GM18520 (cell line): ENCODE data around the gene LRP3.
A peak's percentile ranks its signal among the peaks of the same experiment; 100 is the strongest.
"Not testable (repeated sequence)": the region's sequence is repeated elsewhere in the genome, so short reads cannot be mapped to it uniquely, and the experiment has no call there.

Source experiments
- ATAC-seq: cut with Tn5 transposase; IDR thresholded peaks from one replicate; pipeline ENCODE4 v1.9.1; 2021; ENCODE audit not compliant: unreplicated experiment

LRP3 gene

GRCh38 chr19:33175886-33176669, 18.1 kb upstream of the LRP3 start:
- ATAC-seq: no peak

- peak; percentile 70 for ATAC-seq
Measured at GRCh38 chr19:33176670-33177416, 17.3 kb upstream of the LRP3 start.

- ATAC-seq: no peak
Measured at GRCh38 chr19:33177417-33177979, 16.6 kb upstream of the LRP3 start.

- no peak for ATAC-seq
Measured at GRCh38 chr19:33186431-33187182, 7.5 kb upstream of the LRP3 start.

GRCh38 chr19:33187183-33187540, 7.0 kb upstream of the LRP3 start:
- no peak for ATAC-seq

- ATAC-seq: no peak
Measured at GRCh38 chr19:33189453-33189852, 4.7 kb upstream of the LRP3 start.

- ATAC-seq: not testable (repeated sequence)
Measured at GRCh38 chr19:33191092-33191491, 3.0 kb upstream of the LRP3 start.

- ATAC-seq: no peak
Measured at GRCh38 chr19:33191501-33191900, 2.6 kb upstream of the LRP3 start.

- no peak for ATAC-seq
Measured at GRCh38 chr19:33192010-33192409, 2.1 kb upstream of the LRP3 start.

GRCh38 chr19:33193269-33193864, 763 bp upstream of the LRP3 start:
- ATAC-seq: no peak

GRCh38 chr19:33194532-33194885, 379 bp downstream of the LRP3 start:
- ATAC-seq: no peak

GRCh38 chr19:33194886-33195644, 935 bp downstream of the LRP3 start:
- ATAC-seq: no peak

GRCh38 chr19:33195645-33196347, 1.7 kb downstream of the LRP3 start:
- ATAC-seq: no peak

- ATAC-seq: no peak
Measured at GRCh38 chr19:33196446-33197193, 2.5 kb downstream of the LRP3 start.

GRCh38 chr19:33197591-33198000, 3.5 kb downstream of the LRP3 start:
- no peak for ATAC-seq

- ATAC-seq: no peak
Measured at GRCh38 chr19:33198169-33198568, 4.0 kb downstream of the LRP3 start.

GRCh38 chr19:33199441-33200265, 5.5 kb downstream of the LRP3 start:
- no peak for ATAC-seq

GRCh38 chr19:33201473-33201872, 7.3 kb downstream of the LRP3 start:
- no peak for ATAC-seq
